ENCODE measurements around the gene PPP1R12B. TPM values are rescaled to one million over a fixed set of nuclear protein-coding genes. Genes with fewer than 3 reads are reported as not detected.

Gene PPP1R12B
- total and polyA plus RNA-seq, 4 donors = 6.0 to 122 (median 22.0) TPM

DNA sequence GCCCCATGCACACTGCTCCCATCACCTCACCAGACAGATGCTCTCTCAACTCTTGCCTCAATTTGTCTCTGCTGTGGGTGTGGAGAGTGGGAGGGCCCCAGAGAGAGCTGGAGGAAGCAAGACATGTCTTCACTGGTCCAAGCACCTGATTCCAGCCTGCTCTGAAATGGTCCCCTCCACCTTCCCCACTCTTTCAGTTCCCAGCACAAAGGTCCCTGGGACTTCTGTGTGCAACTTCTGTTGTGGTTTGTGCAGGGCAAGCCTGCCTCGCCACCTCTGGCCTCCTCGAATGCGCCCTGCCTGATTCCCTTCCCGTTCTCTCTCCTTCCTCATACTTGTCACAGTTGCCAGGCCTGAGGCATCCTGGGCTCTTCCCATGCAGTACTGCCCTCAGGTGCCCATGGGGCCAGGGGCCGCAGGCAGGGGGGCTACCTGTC, 242.5 kb downstream of the PPP1R12B start:
- TF ChIP-seq, protein P1, sequence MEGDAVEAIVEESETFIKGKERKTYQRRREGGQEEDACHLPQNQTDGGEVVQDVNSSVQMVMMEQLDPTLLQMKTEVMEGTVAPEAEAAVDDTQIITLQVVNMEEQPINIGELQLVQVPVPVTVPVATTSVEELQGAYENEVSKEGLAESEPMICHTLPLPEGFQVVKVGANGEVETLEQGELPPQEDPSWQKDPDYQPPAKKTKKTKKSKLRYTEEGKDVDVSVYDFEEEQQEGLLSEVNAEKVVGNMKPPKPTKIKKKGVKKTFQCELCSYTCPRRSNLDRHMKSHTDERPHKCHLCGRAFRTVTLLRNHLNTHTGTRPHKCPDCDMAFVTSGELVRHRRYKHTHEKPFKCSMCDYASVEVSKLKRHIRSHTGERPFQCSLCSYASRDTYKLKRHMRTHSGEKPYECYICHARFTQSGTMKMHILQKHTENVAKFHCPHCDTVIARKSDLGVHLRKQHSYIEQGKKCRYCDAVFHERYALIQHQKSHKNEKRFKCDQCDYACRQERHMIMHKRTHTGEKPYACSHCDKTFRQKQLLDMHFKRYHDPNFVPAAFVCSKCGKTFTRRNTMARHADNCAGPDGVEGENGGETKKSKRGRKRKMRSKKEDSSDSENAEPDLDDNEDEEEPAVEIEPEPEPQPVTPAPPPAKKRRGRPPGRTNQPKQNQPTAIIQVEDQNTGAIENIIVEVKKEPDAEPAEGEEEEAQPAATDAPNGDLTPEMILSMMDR (IDR thresholded peaks at IDR 0.05; ENCODE audit: control extremely low read depth, extremely low read depth) = no peak
- no peak overlapping the region for H3K4me3 ChIP-seq
- DNase-seq = no peak
- no peaks in the 10 kb centered on the region for H3K27me3 ChIP-seq (ENCODE audit: control insufficient read depth in 3 of 3, insufficient read depth in 3 of 3, low read length in 2 of 3)
- H3K9ac ChIP-seq (ENCODE audit: insufficient read depth in 1 of 2, low read length in 2 of 2) = no peak overlapping the region
- peaks cover 13 to 35% (median 21%) of the 10 kb centered on the region in 5 donors for H3K4me1 ChIP-seq (ENCODE audit: control insufficient read depth in 5 of 5, insufficient read depth in 5 of 5, low read length in 5 of 5)
- no peaks in the 10 kb centered on the region for H3K9me3 ChIP-seq (ENCODE audit: control insufficient read depth in 4 of 4, insufficient read depth in 3 of 4, low read length in 3 of 4)
- WGBS, 2 donors = 69 to 78% methylated on average over 5 of the region's 5 CpGs
- ATAC-seq (ENCODE audit: insufficient read depth, low FRiP score) = no peak
- peak overlapping the region in 1 of 2 donors; percentile 95 for H3K27ac ChIP-seq (ENCODE audit: low read depth in 1 of 2, low read length in 1 of 2)
- peaks cover 0 to 6% (median 3%) of the 10 kb centered on the region in 4 donors for H3K36me3 ChIP-seq (ENCODE audit: control insufficient read depth in 4 of 4, insufficient read depth in 4 of 4, low read length in 4 of 4)

DNA sequence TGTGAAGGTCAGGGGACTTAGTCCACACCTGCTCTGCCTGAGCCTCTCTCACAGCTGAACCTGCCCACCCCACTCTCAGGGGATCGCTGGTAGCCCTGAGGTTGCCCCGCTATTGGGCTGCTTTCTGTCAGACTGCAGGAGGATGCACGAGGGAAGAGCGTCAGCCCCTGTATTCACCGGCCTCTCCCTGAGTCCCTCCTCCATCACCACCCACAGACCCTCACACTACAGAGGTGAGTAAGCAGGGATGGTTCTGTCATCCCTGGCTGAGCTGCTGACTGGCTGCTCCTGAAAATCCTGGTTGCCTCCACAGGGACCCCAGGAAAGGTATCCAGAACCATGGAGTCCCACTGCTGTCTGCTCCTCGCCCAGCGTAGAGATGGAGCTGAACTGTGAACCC, 243.0 kb downstream of the PPP1R12B start:
- H3K9me3 ChIP-seq (ENCODE audit: control insufficient read depth in 4 of 4, insufficient read depth in 3 of 4, low read length in 3 of 4) = no peaks in the 10 kb centered on the region
- peaks cover 8 to 30% (median 16%) of the 10 kb centered on the region in 5 donors for H3K4me1 ChIP-seq (ENCODE audit: control insufficient read depth in 5 of 5, insufficient read depth in 5 of 5, low read length in 5 of 5)
- no peaks in the 10 kb centered on the region for H3K27me3 ChIP-seq (ENCODE audit: control insufficient read depth in 3 of 3, insufficient read depth in 3 of 3, low read length in 2 of 3)
- no peak overlapping the region for H3K4me3 ChIP-seq
- WGBS, 2 donors = 96% methylated on average over 6 to 7 of the region's 7 CpGs
- ATAC-seq (ENCODE audit: insufficient read depth, low FRiP score) (no peak), DNase-seq (no peak)
- TF ChIP-seq, protein P1 (IDR thresholded peaks at IDR 0.05; ENCODE audit: control extremely low read depth, extremely low read depth) = no peak
- no peak overlapping the region for H3K9ac ChIP-seq (ENCODE audit: insufficient read depth in 1 of 2, low read length in 2 of 2)
- peak overlapping the region in 1 of 2 donors; percentile 43 for H3K27ac ChIP-seq (ENCODE audit: low read depth in 1 of 2, low read length in 1 of 2)
- H3K36me3 ChIP-seq (ENCODE audit: control insufficient read depth in 4 of 4, insufficient read depth in 4 of 4, low read length in 4 of 4) = peaks cover 0 to 6% (median 3%) of the 10 kb centered on the region in 4 donors

DNA sequence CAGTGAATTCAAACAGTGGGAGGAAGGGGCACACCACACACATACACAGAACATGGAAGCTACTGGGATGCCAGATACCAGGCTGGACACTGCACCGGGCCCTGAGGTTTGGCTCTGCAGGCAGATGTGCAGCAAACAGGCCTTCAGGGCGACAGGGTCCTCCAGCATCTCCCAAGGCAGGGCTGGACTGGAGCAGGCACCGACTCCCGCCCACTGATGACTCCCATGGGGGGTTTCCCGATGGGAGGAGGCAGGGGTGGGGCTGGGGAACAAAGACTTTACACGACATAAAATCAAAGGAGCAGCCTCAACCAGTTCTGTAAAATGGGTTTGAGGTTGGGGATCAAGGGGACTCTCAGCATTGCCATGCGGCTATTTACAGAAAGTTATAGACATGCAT, 243.6 kb downstream of the PPP1R12B start:
- DNase-seq = no peak
- no peak overlapping the region for H3K4me3 ChIP-seq
- TF ChIP-seq, protein P1 (IDR thresholded peaks at IDR 0.05; ENCODE audit: control extremely low read depth, extremely low read depth) = no peak
- H3K27ac ChIP-seq (ENCODE audit: low read depth in 1 of 2, low read length in 1 of 2) = no peak overlapping the region
- H3K27me3 ChIP-seq (ENCODE audit: control insufficient read depth in 3 of 3, insufficient read depth in 3 of 3, low read length in 2 of 3) = no peaks in the 10 kb centered on the region
- peaks cover 7 to 24% (median 14%) of the 10 kb centered on the region in 5 donors for H3K4me1 ChIP-seq (ENCODE audit: control insufficient read depth in 5 of 5, insufficient read depth in 5 of 5, low read length in 5 of 5)
- 90 to 95% methylated on average over 7 of the region's 7 CpGs for WGBS, 2 donors
- peaks cover 0 to 6% (median 3%) of the 10 kb centered on the region in 4 donors for H3K36me3 ChIP-seq (ENCODE audit: control insufficient read depth in 4 of 4, insufficient read depth in 4 of 4, low read length in 4 of 4)
- H3K9ac ChIP-seq (ENCODE audit: insufficient read depth in 1 of 2, low read length in 2 of 2) = no peak overlapping the region
- ATAC-seq (ENCODE audit: insufficient read depth, low FRiP score) = no peak
- no peaks in the 10 kb centered on the region for H3K9me3 ChIP-seq (ENCODE audit: control insufficient read depth in 4 of 4, insufficient read depth in 3 of 4, low read length in 3 of 4)

DNA sequence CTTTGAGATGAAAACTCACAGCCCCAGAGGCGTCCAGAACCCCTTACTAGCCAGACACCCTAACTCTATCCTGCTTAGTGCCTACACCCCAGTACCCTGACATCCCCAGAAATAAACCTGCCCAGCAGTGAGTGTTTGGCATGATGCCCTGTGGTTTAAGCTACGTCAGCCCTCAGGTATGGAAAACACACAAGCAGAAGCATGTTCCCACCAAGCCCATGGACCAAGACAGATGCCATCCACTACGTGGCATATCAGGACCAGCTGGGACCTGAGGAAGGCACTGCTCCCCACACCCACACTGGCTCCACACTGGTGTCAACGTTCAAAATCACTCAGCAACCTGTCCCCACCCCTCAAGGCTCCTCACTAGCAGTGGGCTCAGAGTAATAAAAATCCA, 245.3 kb downstream of the PPP1R12B start:
- TF ChIP-seq, protein P1 (IDR thresholded peaks at IDR 0.05; ENCODE audit: control extremely low read depth, extremely low read depth) = no peak
- ATAC-seq (ENCODE audit: insufficient read depth, low FRiP score) (no peak), DNase-seq (no peak)
- 81 to 90% methylated on average over 4 of the region's 4 CpGs for WGBS, 2 donors
- Histone ChIP-seq H3K4me1 (ENCODE audit: control insufficient read depth in 5 of 5, insufficient read depth in 5 of 5, low read length in 5 of 5) (peaks cover 3 to 19% (median 10%) of the 10 kb centered on the region in 5 donors), H3K9ac (ENCODE audit: insufficient read depth in 1 of 2, low read length in 2 of 2) (no peak overlapping the region), H3K36me3 (ENCODE audit: control insufficient read depth in 4 of 4, insufficient read depth in 4 of 4, low read length in 4 of 4) (peaks cover 0 to 10% (median 1%) of the 10 kb centered on the region in 4 donors), H3K27me3 (ENCODE audit: control insufficient read depth in 3 of 3, insufficient read depth in 3 of 3, low read length in 2 of 3) (no peaks in the 10 kb centered on the region), H3K27ac (ENCODE audit: low read depth in 1 of 2, low read length in 1 of 2) (no peak overlapping the region), H3K9me3 (ENCODE audit: control insufficient read depth in 4 of 4, insufficient read depth in 3 of 4, low read length in 3 of 4) (no peaks in the 10 kb centered on the region), H3K4me3 (no peak overlapping the region)
